ENCODE data around the gene RBL1. TPM values are rescaled to one million over a fixed set of nuclear protein-coding genes. Genes with fewer than 3 reads are reported as not detected.
A peak's percentile ranks its signal among the peaks of the same experiment; 100 is the strongest.
"Not testable (repeated sequence)": the region's sequence is repeated elsewhere in the genome, so short reads cannot be mapped to it uniquely, and the experiment has no call there.

RBL1 gene
- total RNA-seq: 25.7 TPM

DNA sequence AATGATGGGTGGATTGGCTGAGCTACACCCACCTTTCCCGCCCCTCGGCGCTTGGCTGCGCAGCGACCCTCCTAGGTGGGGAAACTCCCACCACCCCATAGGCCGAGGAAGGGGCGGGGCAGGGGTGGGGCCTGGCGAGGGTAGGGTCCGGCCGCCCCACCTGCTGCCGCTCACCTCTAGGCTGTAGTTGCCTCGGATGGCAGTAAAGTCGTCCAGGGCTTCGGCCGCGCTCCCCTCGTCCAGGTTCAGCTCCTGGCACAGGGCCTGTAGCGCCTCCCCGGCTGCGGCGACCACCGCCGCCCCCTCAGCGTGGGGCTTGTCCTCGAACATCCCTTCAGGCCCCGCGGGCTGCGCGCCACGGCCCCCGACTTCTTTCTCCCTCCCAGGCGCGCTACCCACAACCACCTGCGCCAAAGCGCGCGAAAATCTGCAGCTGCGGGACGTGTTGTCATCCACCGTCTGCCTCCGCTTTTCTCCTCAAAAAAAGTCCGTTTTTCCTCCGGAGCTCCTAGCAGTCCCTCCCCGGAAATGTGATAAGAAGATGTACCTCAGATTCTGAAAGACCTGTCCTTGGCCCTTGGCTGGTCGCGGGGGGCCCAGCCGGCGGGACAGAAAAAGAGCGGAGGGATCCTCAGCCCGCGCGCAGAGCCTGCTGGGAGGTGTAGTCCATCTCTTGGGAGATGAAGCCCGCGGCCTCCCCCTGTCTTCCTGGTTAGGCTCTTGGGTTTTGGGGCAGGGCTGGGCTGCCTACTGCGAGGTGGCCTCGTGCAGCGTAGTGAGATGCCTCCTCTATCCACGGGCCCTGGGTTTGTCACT, at the start of gene RBL1:
RBL1 (minus strand) TSS at position 399 of the 816 bp plus-strand sequence; CDS start at position 330, 69 bp downstream.
- no peak for FAIRE-seq
- DNase-seq (ENCODE audit: low spot score in 2 of 2): peak; percentile 76 to 78

GRCh38 chr20:37144856-37145404, 49.1 kb upstream of the RBL1 start:
- DNase-seq (ENCODE audit: low spot score in 2 of 2): no peak
- FAIRE-seq: no peak

DNA sequence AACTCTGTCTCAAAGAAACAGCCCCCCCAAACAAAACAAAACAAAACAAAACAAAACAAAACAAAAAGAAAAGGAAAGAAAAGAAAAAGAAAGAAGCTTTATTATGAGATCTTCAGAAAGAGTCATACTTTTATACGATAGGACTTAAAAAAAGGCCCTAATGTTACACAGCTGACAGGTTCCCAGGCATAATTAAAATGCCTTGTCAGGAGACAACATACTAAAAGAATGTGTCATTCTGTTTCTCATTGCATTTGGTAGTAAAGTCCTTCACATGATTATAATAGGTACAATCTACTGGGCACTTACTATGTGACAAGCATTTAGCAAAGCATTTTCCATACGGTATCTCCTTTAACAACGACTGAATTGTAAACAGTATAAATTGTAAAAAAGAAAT, 46.9 kb upstream of the RBL1 start:
- FAIRE-seq: no peak
- DNase-seq (ENCODE audit: low spot score in 2 of 2): no peak

- FAIRE-seq (no peak), DNase-seq (ENCODE audit: low spot score in 2 of 2) (no peak)
Observed at GRCh38 chr20:37137547-37137946, 41.8 kb upstream of the RBL1 start.

- no peak for FAIRE-seq
- DNase-seq (ENCODE audit: low spot score in 2 of 2): no peak
Observed at GRCh38 chr20:37133952-37134351, 38.2 kb upstream of the RBL1 start.

DNA sequence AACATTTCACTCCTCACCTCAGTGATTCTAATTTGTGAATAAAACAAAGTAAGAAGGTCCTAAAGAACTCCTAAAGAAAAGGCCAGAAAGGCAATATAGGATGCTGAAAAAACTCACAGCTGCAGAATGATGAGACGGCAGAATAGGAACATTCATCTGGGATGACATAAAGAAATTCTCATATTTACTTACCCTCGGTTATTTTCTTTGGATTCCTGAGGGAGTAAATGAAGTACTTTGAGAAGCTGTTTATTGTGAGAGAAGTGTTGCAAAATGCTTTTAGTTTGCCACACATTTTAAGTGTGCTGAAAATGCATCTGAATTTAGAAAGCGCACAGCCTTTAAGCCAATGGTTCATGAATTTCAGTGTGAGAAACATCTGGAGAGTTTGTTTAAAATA, 35.7 kb upstream of the RBL1 start:
- no peak for FAIRE-seq
- DNase-seq (ENCODE audit: low spot score in 2 of 2): no peak

DNA sequence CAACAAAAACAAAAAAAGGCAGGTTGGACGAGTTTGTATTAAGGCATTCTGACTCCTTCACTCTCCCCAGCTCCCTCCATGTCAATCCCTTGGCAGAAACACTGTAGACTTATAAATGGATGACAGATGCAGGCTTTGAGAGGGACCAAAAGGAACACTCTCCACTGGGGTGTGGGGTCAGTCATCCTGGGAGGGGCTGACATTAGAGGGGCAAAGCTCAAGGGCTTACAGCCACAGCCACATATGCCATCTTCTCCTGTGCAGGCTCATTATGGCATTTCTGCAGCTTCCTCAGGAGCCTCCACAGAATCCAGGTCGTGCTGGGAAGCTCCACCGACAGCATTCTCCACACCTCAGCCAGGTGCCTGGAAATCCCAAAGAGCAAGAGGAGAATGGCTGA, 33.0 kb upstream of the RBL1 start:
- DNase-seq (ENCODE audit: low spot score in 2 of 2): no peak
- FAIRE-seq: no peak

GRCh38 chr20:37126290-37126689, 30.5 kb upstream of the RBL1 start:
- FAIRE-seq; DNase-seq (ENCODE audit: low spot score in 2 of 2): not testable (repeated sequence)

GRCh38 chr20:37123441-37123840, 27.6 kb upstream of the RBL1 start:
- FAIRE-seq (no peak), DNase-seq (ENCODE audit: low spot score in 2 of 2) (no peak)

DNA sequence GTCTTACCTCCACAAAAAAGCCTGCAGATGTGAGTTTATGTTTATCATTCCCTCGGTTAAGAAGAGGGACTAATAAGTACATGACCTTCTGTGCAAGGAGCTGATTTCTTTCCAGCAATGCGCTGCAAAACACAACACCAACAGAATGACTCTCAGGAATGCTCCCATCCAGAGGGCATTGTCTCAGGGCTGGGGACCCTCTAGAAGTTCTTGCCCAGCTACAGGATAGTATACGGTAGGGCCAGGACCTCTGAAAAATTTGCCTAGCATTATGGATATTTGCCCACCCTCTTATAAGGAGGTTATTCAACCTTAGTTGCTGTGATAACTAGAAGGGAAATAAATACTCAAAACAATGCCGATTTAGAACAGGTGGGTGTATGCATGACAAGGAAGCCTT, 24.7 kb upstream of the RBL1 start:
- DNase-seq (ENCODE audit: low spot score in 2 of 2): no peak
- no peak for FAIRE-seq

DNA sequence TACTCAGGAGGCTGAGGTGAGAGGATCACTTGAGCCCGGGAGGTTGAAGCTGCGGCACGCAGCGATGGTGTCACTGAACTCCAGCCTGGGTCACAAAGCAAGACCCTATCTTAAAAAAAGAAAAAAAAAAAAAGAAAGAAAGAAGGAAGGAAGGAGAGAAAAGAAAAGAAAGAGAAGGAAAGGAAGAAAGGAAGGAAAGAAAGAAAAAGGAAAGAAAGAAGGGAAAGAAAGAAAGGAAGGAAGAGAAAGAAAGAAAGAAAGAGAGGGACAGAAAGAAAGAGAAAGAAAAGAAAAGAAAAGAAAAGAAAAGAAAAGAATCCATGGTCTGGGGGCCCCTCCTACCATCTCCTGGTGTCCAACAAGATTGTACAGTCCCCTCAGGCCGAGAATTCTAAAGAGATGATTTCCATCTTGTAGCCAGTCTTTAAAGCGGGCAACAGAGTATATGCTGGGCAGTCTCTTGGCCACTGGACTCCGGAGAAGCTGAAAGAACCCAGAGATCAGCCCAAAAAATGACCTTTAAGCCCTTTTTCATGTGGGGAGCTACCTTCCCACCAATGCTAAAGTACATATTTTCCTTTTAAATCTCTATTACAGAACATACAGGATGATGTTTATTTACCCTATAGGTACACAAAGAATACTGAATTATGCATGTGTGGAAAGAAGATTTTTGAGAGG, 23.7 kb upstream of the RBL1 start:
- DNase-seq (ENCODE audit: low spot score in 2 of 2): no peak
- no peak for FAIRE-seq

- DNase-seq (ENCODE audit: low spot score in 2 of 2) (no peak), FAIRE-seq (no peak)
Observed at GRCh38 chr20:37114012-37114411, 18.2 kb upstream of the RBL1 start.

DNA sequence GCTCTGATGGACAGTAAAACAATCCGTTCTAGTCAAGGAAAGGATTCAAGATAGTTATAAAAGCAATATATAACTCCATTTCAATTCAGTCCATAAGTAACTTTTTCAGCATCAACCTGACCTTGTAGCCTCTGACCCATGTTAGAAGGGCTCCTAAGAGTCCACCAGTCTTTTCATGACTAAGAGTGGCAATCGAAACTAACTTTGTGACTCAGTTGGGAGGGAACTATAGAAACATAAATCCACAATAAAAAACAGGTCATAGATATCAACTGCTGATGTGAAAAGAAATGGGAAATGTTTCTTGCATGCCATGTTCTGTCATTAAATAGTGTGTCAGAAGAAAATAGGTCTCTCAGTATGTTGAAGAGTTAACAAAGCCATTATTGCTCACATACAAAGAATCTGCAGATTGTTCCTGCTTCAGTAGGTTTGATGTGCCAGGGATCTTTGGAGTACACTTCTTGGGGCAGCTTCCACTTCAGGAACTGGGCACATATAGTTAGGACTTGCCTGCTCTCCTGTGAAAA, 16.2 kb upstream of the RBL1 start:
- DNase-seq (ENCODE audit: low spot score in 2 of 2) (no peak), FAIRE-seq (no peak)

- FAIRE-seq: no peak
- no peak for DNase-seq (ENCODE audit: low spot score in 2 of 2)
Observed at GRCh38 chr20:37108676-37109075, 12.9 kb upstream of the RBL1 start.

DNA sequence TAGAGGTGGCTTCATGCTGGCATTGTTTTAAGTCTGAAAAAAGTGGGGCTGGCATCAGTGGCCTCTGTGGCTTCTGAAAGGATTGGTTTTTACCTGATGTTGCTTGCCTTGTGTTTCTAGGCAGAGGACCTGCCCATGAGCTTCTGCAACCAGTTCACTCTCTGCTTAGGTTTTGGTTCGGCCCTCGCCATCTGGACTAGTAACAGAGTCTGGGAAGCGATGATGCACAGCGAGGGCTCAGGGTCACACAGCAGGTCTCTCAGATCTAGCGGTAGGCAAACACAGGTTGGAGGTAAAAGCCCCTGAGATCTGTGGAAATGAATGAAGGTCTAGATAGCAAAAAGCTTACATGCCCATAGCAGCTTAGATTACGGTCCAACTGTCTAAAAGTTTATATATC, 6.8 kb upstream of the RBL1 start:
- no peak for FAIRE-seq

DNA sequence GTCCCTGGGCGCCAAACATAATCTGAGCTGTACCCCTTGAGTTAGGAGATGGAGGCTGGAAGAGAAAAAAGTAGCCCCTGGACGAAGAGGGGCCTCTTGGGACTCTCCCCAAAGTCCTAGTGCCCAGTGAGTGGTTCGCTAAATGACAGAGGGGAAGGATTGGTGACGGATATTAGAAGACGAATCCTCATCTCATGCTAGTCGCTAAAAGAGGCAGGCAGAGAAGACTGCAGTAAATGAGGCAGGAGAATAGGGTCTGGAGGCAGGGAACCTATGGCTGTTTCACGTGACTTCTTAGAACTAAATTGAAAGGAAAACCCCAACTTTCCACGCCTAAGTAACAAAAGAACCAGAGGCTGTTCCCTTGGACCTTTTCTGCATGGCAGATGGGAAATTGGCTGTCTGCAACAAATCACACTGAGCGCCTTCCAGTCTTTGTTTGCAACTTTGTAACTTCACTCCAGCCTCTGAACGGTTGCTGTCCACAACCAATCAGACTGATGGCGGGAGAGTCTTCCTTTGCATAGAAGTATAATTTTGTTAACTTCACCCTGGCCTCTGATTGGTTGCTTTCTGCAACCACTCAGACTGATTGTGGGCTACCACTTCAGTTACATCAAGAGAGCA, 731 bp upstream of the RBL1 start:
- DNase-seq (ENCODE audit: low spot score in 2 of 2): no peak
- no peak for FAIRE-seq

More for the DNA sequence above, 6.8 kb upstream of the RBL1 start:
- DNase-seq (ENCODE audit: low spot score in 2 of 2): no peak

GRCh38 chr20:37095108-37095598, 644 bp downstream of the RBL1 start:
- DNase-seq (ENCODE audit: low spot score in 2 of 2): peak in 1 of 2 donors; percentile 20
- no peak for FAIRE-seq

DNA sequence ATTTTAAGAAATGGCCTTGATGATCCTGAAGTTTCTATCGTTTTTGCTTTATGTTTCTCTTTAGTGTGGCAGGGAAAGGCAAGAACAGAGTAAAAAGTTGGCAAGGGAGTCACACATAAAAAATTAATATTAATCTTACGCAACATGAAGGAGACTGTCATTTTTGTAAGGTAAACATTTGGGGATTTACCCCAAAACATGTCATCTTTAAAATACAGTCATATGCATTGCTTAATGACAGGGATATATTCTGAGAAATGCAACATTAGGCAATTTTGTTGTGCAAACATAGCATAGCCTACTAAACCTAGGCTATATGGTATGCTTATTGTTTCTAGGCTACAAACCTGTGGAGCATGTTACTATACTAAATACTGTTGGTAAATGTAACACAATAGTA, 5.4 kb downstream of the RBL1 start:
- DNase-seq (ENCODE audit: low spot score in 2 of 2) (no peak), FAIRE-seq (no peak)

DNA sequence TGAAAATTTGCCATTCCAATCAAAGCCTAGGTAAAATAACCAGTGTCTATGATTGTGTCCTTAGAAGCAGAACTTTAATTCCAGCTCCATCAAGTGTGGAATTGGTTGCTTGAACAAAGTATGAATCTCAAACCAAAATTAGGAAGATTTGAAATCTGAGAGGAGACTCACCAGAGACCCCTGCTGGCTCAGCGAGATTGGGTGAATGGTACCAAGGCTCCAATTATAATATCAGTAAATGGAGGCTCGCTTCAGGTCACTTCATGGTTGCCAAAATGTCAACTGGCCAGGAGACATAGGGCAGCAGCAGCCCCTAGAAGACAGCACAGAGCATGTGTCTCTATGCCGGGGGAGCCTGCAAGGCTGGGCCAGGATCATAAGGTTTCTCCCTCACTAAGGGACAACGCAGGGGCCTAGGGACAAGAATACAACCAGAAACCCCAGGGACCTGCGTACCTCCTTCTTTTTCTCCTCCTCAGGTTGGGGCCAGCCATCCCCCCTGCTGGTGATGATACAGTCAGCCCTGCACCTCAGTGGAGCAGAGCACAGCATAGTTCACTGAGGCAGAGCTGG, 14.0 kb downstream of the RBL1 start:
- DNase-seq (ENCODE audit: low spot score in 2 of 2): no peak

DNA sequence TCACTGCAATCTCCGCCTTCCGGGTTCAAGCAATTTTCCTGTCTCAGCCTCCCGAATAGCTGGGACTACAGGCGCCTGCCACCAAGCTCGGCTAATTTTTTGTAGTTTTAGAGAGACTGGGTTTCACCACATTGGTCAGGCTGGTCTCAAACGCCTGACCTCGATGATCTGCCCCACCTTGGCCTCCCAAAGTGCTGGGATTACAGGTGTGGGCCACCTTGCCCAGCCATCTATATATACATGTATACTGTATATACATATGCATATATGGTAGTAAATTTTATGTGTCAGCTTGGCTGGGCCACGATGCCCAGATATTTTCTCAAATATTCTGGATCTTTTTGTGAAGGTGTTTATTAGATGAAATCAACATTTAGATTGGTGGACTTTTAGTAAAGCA, 18.8 kb downstream of the RBL1 start:
- no peak for DNase-seq (ENCODE audit: low spot score in 2 of 2)
- no peak for FAIRE-seq

More for the DNA sequence above, 14.0 kb downstream of the RBL1 start:
- no peak for FAIRE-seq

All from frontal cortex (tissue), 4 donors.